ENCODE measurements around the gene NQO2. TPM values are rescaled to one million over a fixed set of nuclear protein-coding genes. Genes with fewer than 3 reads are reported as not detected.
"Not testable (repeated sequence)": the region's sequence is repeated elsewhere in the genome, so short reads cannot be mapped to it uniquely, and the experiment has no call there.

Gene NQO2
- polyA plus RNA-seq, 1 donor from 2014 or later: 33.2 TPM

- Histone ChIP-seq H3K4me2 (ENCODE audit: low read length) (no peak overlapping the region), H3K27ac (ENCODE audit: low read length) (no peak overlapping the region), H3K79me2 (replicated peaks; ENCODE audit: insufficient read depth, low read length) (no peaks in the 10 kb centered on the region), H2AFZ (ENCODE audit: low read depth, low read length) (no peak overlapping the region), H4K20me1 (ENCODE audit: insufficient read depth) (no peaks in the 10 kb centered on the region), H3K9ac (ENCODE audit: low read length) (no peak overlapping the region), H3K27me3 (ENCODE audit: insufficient read depth, low read depth, low read length) (no peaks in the 10 kb centered on the region), H3K9me3 (ENCODE audit: low read length) (no peaks in the 10 kb centered on the region), H3K36me3 (ENCODE audit: insufficient read depth, low read length) (no peaks in the 10 kb centered on the region), H3K4me3 (ENCODE audit: low read length) (no peak overlapping the region), H3F3A (ENCODE audit: insufficient read depth, low read length, poor library complexity, severe bottlenecking) (no peaks in the 10 kb centered on the region), H3K9me2 (ENCODE audit: insufficient read depth, low read length) (no peaks in the 10 kb centered on the region)
- TF ChIP-seq POLR2AphosphoS5 (IDR thresholded peaks at IDR 0.05) (no peak), SMC3 (conservative IDR thresholded peaks at IDR 0.05; ENCODE audit: poor library complexity) (no peak), REST (IDR thresholded peaks at IDR 0.05; ENCODE audit: borderline replicate concordance) (no peak), CTCF (IDR thresholded peaks at IDR 0.05; ENCODE audit: poor library complexity, severe bottlenecking) (no peak), EZH2 (IDR thresholded peaks at IDR 0.05; ENCODE audit: borderline replicate concordance, insufficient read depth, low read length, poor library complexity, severe bottlenecking) (no peak), EP300 (conservative IDR thresholded peaks at IDR 0.05; ENCODE audit: poor library complexity, severe bottlenecking) (no peak), MXI1 (conservative IDR thresholded peaks at IDR 0.05; ENCODE audit: poor library complexity, severe bottlenecking) (no peak), TAF1 (IDR thresholded peaks at IDR 0.05; ENCODE audit: low read depth) (no peak), RAD21 (conservative IDR thresholded peaks at IDR 0.05) (no peak)
Measured at GRCh38 chr6:3026791-3027626, 27.3 kb downstream of the NQO2 start.

DNA sequence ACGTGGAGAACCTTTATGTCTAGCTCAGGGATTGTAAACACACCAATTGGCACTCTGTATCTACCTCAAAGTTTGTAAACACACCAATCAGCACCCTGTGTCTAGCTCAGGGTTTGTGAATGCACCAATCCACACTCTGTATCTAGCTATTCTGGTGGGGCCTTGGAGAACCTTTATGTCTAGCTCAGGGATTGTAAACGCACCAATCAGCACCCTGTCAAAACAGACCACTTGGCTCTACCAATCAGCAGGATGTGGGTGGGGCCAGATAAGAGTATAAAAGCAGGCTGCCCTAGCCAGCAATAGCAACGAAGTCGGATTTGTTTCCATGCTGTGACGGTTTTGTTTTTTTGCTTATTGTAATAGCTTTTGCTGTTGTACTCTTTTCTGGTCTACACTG, 28.5 kb downstream of the NQO2 start:
- H3K27ac ChIP-seq (ENCODE audit: low read length); H2AFZ ChIP-seq (ENCODE audit: low read depth, low read length): not testable (repeated sequence)

More for the DNA sequence above, 28.5 kb downstream of the NQO2 start:
- H3K9me3 ChIP-seq (ENCODE audit: low read length); H4K20me1 ChIP-seq (ENCODE audit: insufficient read depth); H3K9me2 ChIP-seq (ENCODE audit: insufficient read depth, low read length); H3K27me3 ChIP-seq (ENCODE audit: insufficient read depth, low read depth, low read length); H3F3A ChIP-seq (ENCODE audit: insufficient read depth, low read length, poor library complexity, severe bottlenecking); H3K79me2 ChIP-seq (replicated peaks; ENCODE audit: insufficient read depth, low read length); H3K36me3 ChIP-seq (ENCODE audit: insufficient read depth, low read length); H3K4me2 ChIP-seq (ENCODE audit: low read length); H3K4me3 ChIP-seq (ENCODE audit: low read length); H3K9ac ChIP-seq (ENCODE audit: low read length): not testable (repeated sequence)

Data from neural cell (in vitro differentiated cells).